Adipocyte (in vitro differentiated cells): ENCODE measurements around the gene RASSF7.
A peak's percentile ranks its signal among the peaks of the same experiment; 100 is the strongest.

Experiments
- DNase-seq: peaks from one replicate; pipeline ENCODE4 v3.0.0-alpha.2; 2015; ENCODE audit warnings: low read depth
- H3K27me3 ChIP-seq: replicated peaks from 2 replicates; pipeline ENCODE4 v1.7.0; 2013; ENCODE audit warnings: mild to moderate bottlenecking, low read length, moderate library complexity; ENCODE audit not compliant: control insufficient read depth, insufficient read depth
- H3K36me3 ChIP-seq: 2 replicates; pipeline ENCODE4 v1.7.0; 2013; ENCODE audit warnings: low read length, mild to moderate bottlenecking, moderate library complexity; ENCODE audit not compliant: control insufficient read depth, insufficient read depth, severe bottlenecking
- H3K4me1 ChIP-seq: 2 replicates; pipeline ENCODE4 v1.7.0; 2013; ENCODE audit warnings: mild to moderate bottlenecking, low read length, moderate library complexity; ENCODE audit not compliant: control insufficient read depth, insufficient read depth
- H3K4me3 ChIP-seq: 2 replicates; pipeline ENCODE4 v1.7.0; 2013; ENCODE audit warnings: mild to moderate bottlenecking, low read length, moderate library complexity
- H3K9ac ChIP-seq: 2 replicates; pipeline ENCODE4 v1.7.0; 2013; ENCODE audit warnings: mild to moderate bottlenecking, low read length, moderate library complexity
- H3K9me3 ChIP-seq: 2 replicates; pipeline ENCODE4 v1.7.0; 2013; ENCODE audit warnings: mild to moderate bottlenecking, low read length, moderate library complexity; ENCODE audit not compliant: control insufficient read depth

The RASSF7 gene

GRCh38 chr11:586376-587316 lies 25.9 kb downstream of the RASSF7 start:
- H3K36me3 ChIP-seq: peaks cover 55% of the 10 kb centered on the region
- no peaks in the 10 kb centered on the region for H3K9me3 ChIP-seq

GRCh38 chr11:587546-587945 lies 26.8 kb downstream of the RASSF7 start:
- H3K36me3 ChIP-seq: peaks cover 55% of the 10 kb centered on the region
- no peak for DNase-seq
- no peaks in the 10 kb centered on the region for H3K27me3 ChIP-seq
- no peak overlapping the region for H3K9ac ChIP-seq
- no peak overlapping the region for H3K4me3 ChIP-seq
- H3K9me3 ChIP-seq: no peaks in the 10 kb centered on the region
- peaks cover 15% of the 10 kb centered on the region for H3K4me1 ChIP-seq

More at GRCh38 chr11:586376-587316, 25.9 kb downstream of the RASSF7 start:
- Histone ChIP-seq H3K4me1 (peaks cover 15% of the 10 kb centered on the region), H3K4me3 (no peak overlapping the region), H3K9ac (no peak overlapping the region), H3K27me3 (no peaks in the 10 kb centered on the region)
- DNase-seq: no peak

GRCh38 chr11:587978-588380 lies 27.2 kb downstream of the RASSF7 start:
- Histone ChIP-seq H3K27me3 (no peaks in the 10 kb centered on the region), H3K36me3 (peaks cover 60% of the 10 kb centered on the region), H3K9ac (peak overlapping the region; percentile 17), H3K9me3 (no peaks in the 10 kb centered on the region), H3K4me3 (no peak overlapping the region), H3K4me1 (peaks cover 15% of the 10 kb centered on the region)
- peak; percentile 47 for DNase-seq

- no peaks in the 10 kb centered on the region for H3K27me3 ChIP-seq
- DNase-seq: no peak
- peaks cover 68% of the 10 kb centered on the region for H3K36me3 ChIP-seq
- H3K9me3 ChIP-seq: no peaks in the 10 kb centered on the region
- no peak overlapping the region for H3K9ac ChIP-seq
- peaks cover 15% of the 10 kb centered on the region for H3K4me1 ChIP-seq
- no peak overlapping the region for H3K4me3 ChIP-seq
Observed at GRCh38 chr11:589798-590197, 29.0 kb downstream of the RASSF7 start.

- Histone ChIP-seq H3K4me3 (no peak overlapping the region), H3K4me1 (peaks cover 15% of the 10 kb centered on the region), H3K27me3 (no peaks in the 10 kb centered on the region), H3K9ac (no peak overlapping the region), H3K36me3 (peaks cover 79% of the 10 kb centered on the region), H3K9me3 (no peaks in the 10 kb centered on the region)
- DNase-seq: no peak
Observed at GRCh38 chr11:590997-591396, 30.2 kb downstream of the RASSF7 start.

- no peak for DNase-seq
- Histone ChIP-seq H3K4me3 (no peak overlapping the region), H3K36me3 (peaks cover 81% of the 10 kb centered on the region), H3K27me3 (no peaks in the 10 kb centered on the region), H3K9me3 (no peaks in the 10 kb centered on the region), H3K9ac (no peak overlapping the region), H3K4me1 (peaks cover 10% of the 10 kb centered on the region)
Observed at GRCh38 chr11:592501-592900, 31.7 kb downstream of the RASSF7 start.

GRCh38 chr11:592918-593317 lies 32.1 kb downstream of the RASSF7 start:
- no peak for DNase-seq
- Histone ChIP-seq H3K4me3 (no peak overlapping the region), H3K4me1 (peaks cover 6% of the 10 kb centered on the region), H3K36me3 (peaks cover 84% of the 10 kb centered on the region), H3K9ac (no peak overlapping the region), H3K27me3 (no peaks in the 10 kb centered on the region), H3K9me3 (no peaks in the 10 kb centered on the region)

- H3K9ac ChIP-seq: no peak overlapping the region
- peaks cover 2% of the 10 kb centered on the region for H3K4me1 ChIP-seq
- H3K36me3 ChIP-seq: peaks cover 88% of the 10 kb centered on the region
- no peaks in the 10 kb centered on the region for H3K27me3 ChIP-seq
- no peaks in the 10 kb centered on the region for H3K9me3 ChIP-seq
- no peak for DNase-seq
- H3K4me3 ChIP-seq: no peak overlapping the region
Observed at GRCh38 chr11:593347-593746, 32.6 kb downstream of the RASSF7 start.

GRCh38 chr11:595400-595799 lies 34.6 kb downstream of the RASSF7 start:
- Histone ChIP-seq H3K27me3 (no peaks in the 10 kb centered on the region), H3K36me3 (peaks cover 92% of the 10 kb centered on the region), H3K4me3 (no peak overlapping the region), H3K4me1 (no peaks in the 10 kb centered on the region), H3K9me3 (no peaks in the 10 kb centered on the region), H3K9ac (no peak overlapping the region)
- no peak for DNase-seq

- H3K9me3 ChIP-seq: no peaks in the 10 kb centered on the region
- no peaks in the 10 kb centered on the region for H3K27me3 ChIP-seq
- peaks cover 89% of the 10 kb centered on the region for H3K36me3 ChIP-seq
- H3K4me1 ChIP-seq: no peaks in the 10 kb centered on the region
- no peak for DNase-seq
- H3K4me3 ChIP-seq: no peak overlapping the region
- no peak overlapping the region for H3K9ac ChIP-seq
Observed at GRCh38 chr11:596374-596773, 35.6 kb downstream of the RASSF7 start.

- DNase-seq: no peak
- H3K27me3 ChIP-seq: no peaks in the 10 kb centered on the region
- no peak overlapping the region for H3K9ac ChIP-seq
- no peak overlapping the region for H3K4me3 ChIP-seq
- no peaks in the 10 kb centered on the region for H3K4me1 ChIP-seq
- H3K36me3 ChIP-seq: peaks cover 91% of the 10 kb centered on the region
- no peaks in the 10 kb centered on the region for H3K9me3 ChIP-seq
Observed at GRCh38 chr11:597166-597725, 36.5 kb downstream of the RASSF7 start.
